OCI-M2 (cell line): ENCODE measurements around the gene WNK2.
"Not testable (repeated sequence)": the region's sequence is repeated elsewhere in the genome, so short reads cannot be mapped to it uniquely, and the experiment has no call there.

Experiments used
- DNase-seq: peaks from one replicate; lab custom pipeline; 2025; ENCODE audit not compliant: unreplicated experiment; lab: John Stamatoyannopoulos, UW

The WNK2 gene

DNA sequence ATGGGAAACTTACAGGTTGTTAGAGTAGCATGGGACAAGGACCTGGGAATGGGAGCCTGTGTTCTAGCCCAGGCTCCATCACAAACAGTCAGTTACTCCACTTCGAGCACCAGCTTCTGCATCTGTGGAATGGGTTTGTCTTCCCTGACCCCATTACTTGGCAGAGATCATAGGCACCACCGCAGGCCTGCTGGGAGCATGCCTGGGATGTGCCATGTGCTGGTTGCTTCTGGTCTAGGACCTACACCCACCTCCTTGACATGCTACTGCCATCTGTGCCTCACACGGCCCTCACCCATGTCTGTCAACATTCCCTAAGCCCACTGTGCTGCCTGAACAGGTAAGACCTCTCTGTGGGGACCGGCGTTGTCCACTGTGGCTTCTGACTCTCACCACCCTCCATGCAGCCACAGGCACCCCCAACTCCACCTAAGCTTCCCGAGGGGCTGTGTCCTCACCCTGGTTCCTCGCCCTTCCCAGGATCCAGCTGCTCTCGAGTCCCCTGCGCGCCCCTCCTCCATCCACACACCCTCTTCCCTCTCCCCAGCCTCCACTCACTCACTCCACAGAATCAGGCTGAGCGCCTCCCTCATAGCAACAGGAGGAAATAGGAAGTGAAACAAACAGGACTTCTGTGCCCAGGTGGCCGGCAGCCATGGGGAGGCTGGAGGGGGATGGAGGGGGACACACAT is 181.6 kb downstream of the WNK2 start:
- DNase-seq: no peak

- no peak for DNase-seq
These were observed 182.1 kb downstream of the WNK2 start for GRCh38 chr9:93366119-93366447.

DNA sequence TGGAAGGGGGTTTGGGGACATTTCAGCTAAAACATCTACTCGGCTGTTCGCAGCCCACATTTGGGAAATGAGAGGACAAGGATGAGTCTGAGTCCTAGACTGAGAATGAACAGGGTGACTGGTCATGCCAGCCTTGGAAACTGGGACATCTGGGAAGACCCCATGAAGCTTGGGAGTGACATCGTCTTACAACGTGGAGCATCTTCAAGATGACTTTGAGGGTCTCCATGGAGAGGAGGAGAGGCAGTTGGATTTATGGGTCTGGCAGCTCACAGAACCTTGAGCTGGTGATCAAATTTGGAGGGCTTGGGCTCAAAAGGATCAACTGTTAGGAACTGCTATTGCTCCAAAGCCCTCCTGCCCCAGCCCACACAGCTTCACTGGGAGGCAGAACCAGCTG is 182.5 kb downstream of the WNK2 start:
- DNase-seq: not testable (repeated sequence)

DNA sequence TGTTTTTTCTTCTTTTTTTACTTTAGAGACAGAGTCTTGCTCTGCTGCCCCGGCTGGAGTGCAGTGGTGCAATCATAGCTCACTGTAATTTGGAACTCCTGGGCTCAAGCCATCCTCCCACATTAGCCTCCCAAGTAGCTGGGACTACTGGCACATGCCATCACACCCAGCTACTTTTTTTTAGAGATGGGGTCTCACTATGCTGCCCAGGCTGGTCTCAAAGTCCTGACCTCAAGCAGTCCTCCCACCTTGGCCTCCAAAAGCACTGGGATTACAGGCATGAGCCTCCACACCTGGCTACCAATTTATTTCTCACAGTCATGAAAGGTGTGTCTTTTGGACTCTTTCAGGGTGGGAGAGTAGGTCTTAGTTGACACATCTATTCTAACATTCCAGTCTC is 184.5 kb downstream of the WNK2 start:
- DNase-seq: no peak

DNA sequence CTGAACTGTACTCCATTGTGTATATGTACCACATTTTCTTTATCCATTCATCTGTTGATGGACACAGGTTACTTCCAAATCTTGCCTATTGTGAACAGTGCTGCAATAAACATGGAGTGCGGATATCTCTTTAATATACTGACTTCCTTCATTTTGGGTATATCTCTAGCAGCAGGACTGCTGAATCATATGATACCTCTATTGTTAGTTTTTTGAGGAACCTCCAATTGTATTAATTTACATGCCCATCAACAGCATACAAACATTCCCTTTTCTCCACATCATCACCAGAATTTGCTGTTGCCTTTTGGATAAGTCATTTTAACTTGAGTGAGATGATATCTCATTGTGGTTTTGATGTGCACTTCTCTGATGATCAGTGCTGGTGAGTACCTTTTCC is 185.7 kb downstream of the WNK2 start:
- no peak for DNase-seq
